ENCODE measurements around the gene RSBN1L. TPM values are rescaled to one million over a fixed set of nuclear protein-coding genes. Genes with fewer than 3 reads are reported as not detected.

Gene RSBN1L
- total and polyA plus RNA-seq, 12 donors, result 7.9 to 21.3 (median 13.1) TPM

DNA sequence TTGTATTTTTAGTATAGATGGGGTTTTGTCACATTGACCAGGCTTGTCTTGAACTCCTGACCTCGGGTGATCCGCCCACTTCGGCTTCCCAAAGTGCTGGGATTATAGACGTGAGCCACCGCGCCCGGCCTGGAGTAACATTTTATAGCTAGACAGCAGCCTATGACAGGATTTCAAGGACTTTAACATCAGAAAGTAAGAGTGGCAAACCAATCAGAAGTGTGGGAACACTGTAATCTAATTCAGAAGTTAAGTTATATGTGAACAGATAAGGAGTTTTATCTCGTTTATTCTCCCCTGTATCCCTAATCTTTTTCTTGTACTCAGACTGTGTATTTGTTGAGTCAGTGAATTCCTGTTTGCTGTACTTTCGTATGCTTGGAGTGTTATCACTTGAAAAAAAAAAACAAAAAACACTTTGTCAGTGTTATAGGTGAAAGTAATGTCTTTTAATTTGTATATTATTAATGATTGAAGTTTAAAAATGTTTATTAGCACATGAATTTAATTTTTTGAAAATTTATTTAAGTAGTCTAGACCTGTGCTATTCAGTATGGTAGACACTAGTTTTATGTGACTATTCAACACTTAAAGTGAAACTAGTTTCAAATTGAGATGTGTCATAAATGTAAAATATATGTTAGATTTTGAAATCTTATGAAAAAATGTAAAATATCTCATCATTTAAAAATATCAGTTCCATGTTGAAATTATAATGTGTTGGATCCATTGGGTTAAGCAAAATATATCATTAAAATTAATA, 38.6 kb downstream of the RSBN1L start:
- H3K9me3 ChIP-seq (replicated peaks in 1 of 3), result no peaks in the 10 kb centered on the region
- no peak overlapping the region for H3K27ac ChIP-seq
- 49 to 67% (median 59%) methylated on average over 9 of the region's 9 CpGs for WGBS, 4 donors
- intact Hi-C loops (cut with DNase I), result no loop called here
- DNase-seq, result no peak
- TF ChIP-seq, protein P1, sequence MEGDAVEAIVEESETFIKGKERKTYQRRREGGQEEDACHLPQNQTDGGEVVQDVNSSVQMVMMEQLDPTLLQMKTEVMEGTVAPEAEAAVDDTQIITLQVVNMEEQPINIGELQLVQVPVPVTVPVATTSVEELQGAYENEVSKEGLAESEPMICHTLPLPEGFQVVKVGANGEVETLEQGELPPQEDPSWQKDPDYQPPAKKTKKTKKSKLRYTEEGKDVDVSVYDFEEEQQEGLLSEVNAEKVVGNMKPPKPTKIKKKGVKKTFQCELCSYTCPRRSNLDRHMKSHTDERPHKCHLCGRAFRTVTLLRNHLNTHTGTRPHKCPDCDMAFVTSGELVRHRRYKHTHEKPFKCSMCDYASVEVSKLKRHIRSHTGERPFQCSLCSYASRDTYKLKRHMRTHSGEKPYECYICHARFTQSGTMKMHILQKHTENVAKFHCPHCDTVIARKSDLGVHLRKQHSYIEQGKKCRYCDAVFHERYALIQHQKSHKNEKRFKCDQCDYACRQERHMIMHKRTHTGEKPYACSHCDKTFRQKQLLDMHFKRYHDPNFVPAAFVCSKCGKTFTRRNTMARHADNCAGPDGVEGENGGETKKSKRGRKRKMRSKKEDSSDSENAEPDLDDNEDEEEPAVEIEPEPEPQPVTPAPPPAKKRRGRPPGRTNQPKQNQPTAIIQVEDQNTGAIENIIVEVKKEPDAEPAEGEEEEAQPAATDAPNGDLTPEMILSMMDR (IDR thresholded peaks at IDR 0.05), result no peak
- TF ChIP-seq POLR2A (IDR thresholded peaks at IDR 0.05), result no peak
- H3K4me1 ChIP-seq (replicated peaks in 1 of 2), result peaks cover 0 to 21% of the 10 kb centered on the region in 2 donors
- no peaks in the 10 kb centered on the region for H3K36me3 ChIP-seq (replicated peaks in 1 of 2)
- no peak overlapping the region for H3K4me3 ChIP-seq
- H3K27me3 ChIP-seq, result no peaks in the 10 kb centered on the region

DNA sequence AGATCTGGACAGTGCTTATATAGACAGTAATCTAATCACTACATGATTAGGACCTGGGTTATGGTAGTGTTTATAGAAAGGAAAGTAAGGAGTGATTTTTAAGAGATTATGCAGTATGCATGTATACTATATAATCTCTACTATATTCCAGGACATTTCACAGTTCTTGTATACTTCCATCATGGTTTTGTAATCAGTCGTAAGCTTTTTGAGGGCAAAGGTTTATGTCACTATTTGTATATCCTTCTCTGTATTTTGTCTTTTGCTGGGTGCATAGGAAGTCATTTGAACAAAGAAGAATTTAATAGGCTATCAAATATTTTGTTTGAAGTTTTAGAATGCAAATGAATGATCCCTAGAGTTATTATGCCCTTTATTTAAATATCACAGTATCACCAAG, 39.2 kb downstream of the RSBN1L start:
- TF ChIP-seq POLR2A (IDR thresholded peaks at IDR 0.05), result no peak
- TF ChIP-seq, protein P1 (IDR thresholded peaks at IDR 0.05), result no peak
- no peak overlapping the region for H3K4me3 ChIP-seq
- intact Hi-C loops (cut with DNase I), result no loop called here
- WGBS, 4 donors, result 90 to 96% (median 92%) methylated on average over 1 of the region's 1 CpG
- no peak overlapping the region for H3K27ac ChIP-seq
- peaks cover 0 to 15% of the 10 kb centered on the region in 2 donors for H3K4me1 ChIP-seq (replicated peaks in 1 of 2)
- H3K9me3 ChIP-seq (replicated peaks in 1 of 3), result no peaks in the 10 kb centered on the region
- no peaks in the 10 kb centered on the region for H3K27me3 ChIP-seq
- DNase-seq, result no peak
- no peaks in the 10 kb centered on the region for H3K36me3 ChIP-seq (replicated peaks in 1 of 2)

DNA sequence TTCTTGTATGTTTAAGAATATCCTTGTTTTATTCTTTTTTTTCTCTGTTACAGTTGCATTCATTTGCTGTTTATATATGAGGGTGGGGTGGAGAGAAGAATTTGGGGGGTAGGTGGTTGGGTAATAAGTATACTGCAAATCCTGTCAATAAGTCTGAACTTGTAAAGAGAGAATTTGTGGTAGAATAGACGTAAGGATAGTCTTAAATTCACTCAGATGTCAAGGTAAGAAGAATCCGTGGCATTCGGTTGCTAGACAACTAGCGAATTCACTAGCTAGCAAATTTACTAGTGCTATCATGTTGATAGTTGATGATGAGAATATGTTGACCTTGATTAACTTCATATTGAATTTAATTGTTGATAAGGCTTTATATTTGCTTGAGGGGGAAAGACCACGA, 40.7 kb downstream of the RSBN1L start:
- intact Hi-C loops (cut with DNase I), result no loop called here
- Histone ChIP-seq H3K4me3 (no peak overlapping the region), H3K27ac (no peak overlapping the region), H3K9me3 (replicated peaks in 1 of 3) (no peaks in the 10 kb centered on the region), H3K36me3 (replicated peaks in 1 of 2) (no peaks in the 10 kb centered on the region), H3K4me1 (replicated peaks in 1 of 2) (peaks cover 0 to 14% of the 10 kb centered on the region in 2 donors), H3K27me3 (no peaks in the 10 kb centered on the region)
- TF ChIP-seq POLR2A (IDR thresholded peaks at IDR 0.05), result no peak
- TF ChIP-seq, protein P1 (IDR thresholded peaks at IDR 0.05), result no peak
- WGBS, 4 donors, result 81 to 93% (median 90%) methylated on average over 5 of the region's 5 CpGs
- DNase-seq, result no peak

DNA sequence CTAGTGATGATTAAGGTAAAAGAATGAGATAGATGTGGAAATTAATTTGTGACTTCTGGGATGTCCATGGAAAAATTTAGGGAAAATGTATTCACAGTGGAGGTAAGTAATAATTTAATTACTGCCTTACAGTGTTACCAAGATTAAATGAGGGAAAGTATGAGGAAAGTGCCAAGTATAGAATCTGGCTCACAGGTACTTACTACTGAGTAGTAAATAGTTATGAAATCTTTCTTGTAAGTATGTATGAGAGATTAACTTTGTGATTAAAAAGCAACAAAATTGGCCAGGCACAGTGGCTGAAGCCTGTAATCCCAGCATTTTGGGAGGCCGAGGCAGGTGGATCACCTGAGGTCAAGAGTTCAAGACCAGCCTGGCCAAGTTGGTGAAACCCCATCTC, 42.1 kb downstream of the RSBN1L start:
- Histone ChIP-seq H3K4me1 (replicated peaks in 1 of 2) (peaks cover 0 to 14% of the 10 kb centered on the region in 2 donors), H3K9me3 (replicated peaks in 1 of 3) (no peaks in the 10 kb centered on the region), H3K27me3 (no peaks in the 10 kb centered on the region), H3K27ac (no peak overlapping the region), H3K4me3 (no peak overlapping the region), H3K36me3 (replicated peaks in 1 of 2) (no peaks in the 10 kb centered on the region)
- DNase-seq, result no peak
- WGBS, 4 donors, result 83 to 100% (median 92%) methylated on average over 1 of the region's 1 CpG
- TF ChIP-seq, protein P1 (IDR thresholded peaks at IDR 0.05), result no peak
- TF ChIP-seq POLR2A (IDR thresholded peaks at IDR 0.05), result no peak
- intact Hi-C loops (cut with DNase I), result no loop called here
